HepG2 (cell line): ENCODE measurements around the gene RASA1. TPM values are rescaled to one million over a fixed set of nuclear protein-coding genes. Genes with fewer than 3 reads are reported as not detected.

ENCODE experiments used
- ATAC-seq: fragments of 200-7000 bp; cut with Tn5 transposase; 3 replicates; pipeline ENCODE4 v1.9.1; 2020; ENCODE audit warnings: mild to moderate bottlenecking, moderate library complexity
- BruUV-seq: library from RNA; stranded (reverse); fragments of 400-500 nt; replicated peaks from 2 replicates; lab custom pipeline; 2021; lab: Mats Ljungman, UMichigan
- CTCF ChIA-PET: fragments of 300-600 bp; formaldehyde crosslinking; extraction: SDS; loops from one replicate; lab custom pipeline; 2021; ENCODE audit warnings: low total read pairs, inconsistent platforms, low intra/inter-chr PET ratio; lab: Yijun Ruan, JAX
- POLR2A ChIA-PET: fragments of 350-600 bp; sonication (Branson Sonifier 250); formaldehyde crosslinking; loops from one replicate; lab custom pipeline; 2020; ENCODE audit warnings: antibody characterized with exemption, inconsistent platforms; lab: Yijun Ruan, JAX
- DNase-seq: peaks from one replicate; pipeline ENCODE4 v3.0.0-alpha.2; 2015; ENCODE audit warnings: low spot score
- FAIRE-seq: peaks from 3 replicates; lab custom pipeline; 2011; peaks lifted over from hg19 to GRCh38; lab: Jason Lieb, UNC
- H2AFZ ChIP-seq: one replicate; pipeline ENCODE4 v1.6.1; 2011; ENCODE audit warnings: low read length, inconsistent platforms
- H3K27ac ChIP-seq: fragments of 300-600 bp; 3 replicates; pipeline ENCODE4 v1.8.0; 2011; ENCODE audit warnings: mixed run types, mild to moderate bottlenecking, mixed read lengths, low read length, inconsistent platforms; ENCODE audit not compliant: insufficient read depth; ENCODE audit errors: extremely low read length
- H3K27me3 ChIP-seq, 2 experiments: fragments of 200-600 bp in 1 of 2; 2 replicates in 1 of 2; 3 replicates in 1 of 2; pipeline versions ENCODE4 v1.6.0 to v1.8.0; 2011; ENCODE audit warnings: low read length in 2 of 2, mild to moderate bottlenecking in 2 of 2, moderate library complexity in 2 of 2, inconsistent platforms in 1 of 2; ENCODE audit not compliant: insufficient read depth in 2 of 2, control insufficient read depth in 1 of 2
- H3K36me3 ChIP-seq, 2 experiments: fragments of 200-600 bp in 1 of 2; replicated peaks in 1 of 2; 2 replicates in 1 of 2; 3 replicates in 1 of 2; pipeline versions ENCODE4 v1.5.1 to v1.8.0; 2011; ENCODE audit warnings: low read length in 2 of 2, inconsistent platforms in 1 of 2; ENCODE audit not compliant: insufficient read depth in 2 of 2, control insufficient read depth in 1 of 2
- H3K4me1 ChIP-seq: 2 replicates; pipeline ENCODE4 v1.5.1; 2012; ENCODE audit warnings: low read length, inconsistent platforms; ENCODE audit not compliant: insufficient read depth
- H3K4me2 ChIP-seq: 2 replicates; pipeline ENCODE4 v1.6.0; 2011; ENCODE audit warnings: low read depth, low read length, inconsistent platforms
- H3K4me3 ChIP-seq, 3 experiments: fragments of 200-600 bp in 1 of 3; sonication (generic), shearing (Covaris generic) in 1 of 3; replicated peaks in 1 of 3; 2 replicates each; pipeline ENCODE4 v1.5.1; 2011 to 2016; ENCODE audit warnings: low read length in 3 of 3, inconsistent platforms in 2 of 3, low read depth in 2 of 3, mild to moderate bottlenecking in 2 of 3, control low read depth in 1 of 3, mixed read lengths in 1 of 3; ENCODE audit not compliant: insufficient read depth in 1 of 3
- H3K79me2 ChIP-seq: one replicate; pipeline ENCODE4 v1.6.1; 2011; ENCODE audit warnings: low read length, inconsistent platforms; ENCODE audit not compliant: insufficient read depth
- H3K9ac ChIP-seq: 2 replicates; pipeline ENCODE4 v1.6.0; 2011; ENCODE audit warnings: mild to moderate bottlenecking, low read depth, low read length, inconsistent platforms; ENCODE audit not compliant: insufficient read depth
- H3K9me3 ChIP-seq: 2 replicates; pipeline ENCODE4 v1.5.1; 2012; ENCODE audit warnings: mild to moderate bottlenecking, low read length
- H4K20me1 ChIP-seq: 2 replicates; pipeline ENCODE4 v1.6.0; 2011; ENCODE audit warnings: inconsistent platforms, mild to moderate bottlenecking, low read length, moderate library complexity; ENCODE audit not compliant: insufficient read depth
- CBX1 ChIP-seq: IDR thresholded peaks from one replicate; pipeline ENCODE4 v1.6.1; 2016; ENCODE audit warnings: antibody characterized with exemption, low read depth
- FIP1L1 ChIP-seq: fragments of 200-400 bp; formaldehyde crosslinking; IDR thresholded peaks from 2 replicates; pipeline ENCODE4 v1.6.1; 2018; ENCODE audit warnings: low read depth, mild to moderate bottlenecking, low read length, moderate library complexity, borderline replicate concordance; ENCODE audit not compliant: insufficient read depth
- MZF1 ChIP-seq: sonication (generic); formaldehyde crosslinking; IDR thresholded peaks from 2 replicates; pipeline ENCODE4 v1.8.1; 2023; ENCODE audit warnings: mild to moderate bottlenecking, missing genetic modification reagents, borderline replicate concordance
- WGBS: methylation state at CpG from one replicate; pipeline ENCODE4 v1.1.6; 2017; ENCODE audit warnings: low lambda C conversion rate; 5-methylcytosine and 5-hydroxymethylcytosine counted together
- in situ Hi-C: cut with HindIII; loops from 2 replicates; pipeline ENCODE4 v1.10.0; 2017; ENCODE audit warnings: low pct_unique_long_range_greater_than_20kb; ENCODE audit not compliant: extremely low pct_ligation_motif_present
- intact Hi-C: fragments of 100-400 bp; cut with micrococcal nuclease; formaldehyde crosslinking; loops from one replicate; pipeline ENCODE4 v1.10.0; 2022; ENCODE audit not compliant: unreplicated experiment
- polyA plus RNA-seq, 8 experiments: library from polyadenylated mRNA; depleted of rRNA in 3 of 8; stranded (reverse) in 7 of 8; unstranded in 1 of 8; fragments of >200 nt; fragmentation: Illumina TruSeq in 4 of 8; extraction: Trizol in 4 of 8; gene quantifications; 2 replicates each; pipeline versions ENCODE4 v1.2.1 to v1.2.3, GENCODE V29; 2011 to 2016; ENCODE audit warnings: low read depth in 4 of 8, missing spikeins in 1 of 8, mixed read lengths in 1 of 8; ENCODE audit not compliant: insufficient read depth in 1 of 8
- total RNA-seq, 5 experiments: library from RNA; depleted of rRNA; stranded (reverse); fragments of >200 nt; fragmentation: Illumina TruSeq; extraction: Trizol; gene quantifications; 2 replicates each; pipeline ENCODE4 v1.2.3, GENCODE V29; 2016; ENCODE audit warnings: low read depth in 1 of 5
- TF ChIP-seq, protein P1 (sequence below): sonication (generic); formaldehyde crosslinking; IDR thresholded peaks from 2 replicates; pipeline ENCODE4 v1.5.1; 2020; ENCODE audit warnings: mild to moderate bottlenecking, missing genetic modification reagents
- TF ChIP-seq, protein P2 (sequence below): sonication (generic); formaldehyde crosslinking; IDR thresholded peaks from 2 replicates; pipeline ENCODE4 v1.4.0; 2020; ENCODE audit warnings: low read depth, missing genetic modification reagents
- TF ChIP-seq, protein P3 (sequence below): sonication (generic); formaldehyde crosslinking; IDR thresholded peaks from 2 replicates; pipeline ENCODE4 v1.9.0; 2021; ENCODE audit warnings: missing genetic modification reagents, borderline replicate concordance

Gene RASA1
- total and polyA plus RNA-seq, 2 of the 13 experiments (the other 11 are each of a cell fraction or from before 2014, with no cell fraction given): 19.5 to 20.5 TPM

DNA sequence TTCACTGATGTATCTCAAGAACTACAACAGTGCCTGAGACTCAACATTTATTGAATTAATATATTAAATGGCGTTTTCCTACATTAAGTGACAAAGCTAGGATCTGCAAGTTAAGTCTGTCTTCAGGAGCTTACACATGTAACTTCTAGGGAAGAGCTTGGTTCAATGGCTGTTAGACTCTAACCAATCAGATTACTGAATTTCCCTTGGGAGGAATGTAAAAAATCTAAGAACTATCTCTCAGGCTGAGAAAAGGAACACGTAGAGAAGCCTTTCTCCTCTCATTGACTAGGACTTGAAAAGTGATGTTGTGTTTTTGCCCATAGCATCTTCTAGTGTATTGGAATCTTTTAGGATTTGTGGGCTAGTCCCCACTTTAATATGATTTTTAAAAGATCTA lies 91.4 kb downstream of the RASA1 start:
- BruUV-seq: no TSS peak
- in situ Hi-C loops: no loop called here
- CTCF ChIA-PET: no interaction called here
- Histone ChIP-seq H3K4me1 (no peaks in the 10 kb centered on the region), H3K9me3 (no peaks in the 10 kb centered on the region), H3K36me3 (peaks cover 0 to 13% of the 10 kb centered on the region in 2 experiments; a peak in 3 of 5 replicates), H3K9ac (no peak overlapping the region), H4K20me1 (no peaks in the 10 kb centered on the region), H3K27me3 (no peaks in the 10 kb centered on the region; a peak in 1 of 5 replicates), H2AFZ (no peak overlapping the region)
- no peak for TF ChIP-seq CBX1
- TF ChIP-seq, protein P1, sequence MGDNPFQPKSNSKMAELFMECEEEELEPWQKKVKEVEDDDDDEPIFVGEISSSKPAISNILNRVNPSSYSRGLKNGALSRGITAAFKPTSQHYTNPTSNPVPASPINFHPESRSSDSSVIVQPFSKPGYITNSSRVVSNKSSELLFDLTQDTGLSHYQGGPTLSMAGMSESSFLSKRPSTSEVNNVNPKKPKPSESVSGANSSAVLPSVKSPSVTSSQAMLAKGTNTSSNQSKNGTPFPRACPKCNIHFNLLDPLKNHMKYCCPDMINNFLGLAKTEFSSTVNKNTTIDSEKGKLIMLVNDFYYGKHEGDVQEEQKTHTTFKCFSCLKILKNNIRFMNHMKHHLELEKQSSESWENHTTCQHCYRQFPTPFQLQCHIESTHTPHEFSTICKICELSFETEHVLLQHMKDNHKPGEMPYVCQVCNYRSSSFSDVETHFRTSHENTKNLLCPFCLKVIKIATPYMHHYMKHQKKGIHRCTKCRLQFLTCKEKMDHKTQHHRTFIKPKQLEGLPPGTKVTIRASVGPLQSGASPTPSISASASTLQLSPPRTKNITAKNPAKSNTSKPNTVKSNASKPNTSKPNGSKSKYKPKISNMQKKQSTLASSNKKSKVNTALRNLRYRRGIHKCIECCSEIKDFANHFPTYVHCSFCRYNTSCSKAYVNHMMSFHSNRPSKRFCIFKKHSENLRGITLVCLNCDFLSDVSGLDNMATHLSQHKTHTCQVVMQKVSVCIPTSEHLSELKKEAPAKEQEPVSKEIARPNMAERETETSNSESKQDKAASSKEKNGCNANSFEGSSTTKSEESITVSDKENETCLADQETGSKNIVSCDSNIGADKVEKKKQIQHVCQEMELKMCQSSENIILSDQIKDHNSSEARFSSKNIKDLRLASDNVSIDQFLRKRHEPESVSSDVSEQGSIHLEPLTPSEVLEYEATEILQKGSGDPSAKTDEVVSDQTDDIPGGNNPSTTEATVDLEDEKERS (CRISPR knock-in tag): no peak
- TF ChIP-seq MZF1: no peak
- TF ChIP-seq, all 625 proteins: peak for 0
- 99% methylated on average over 2 of the region's 2 CpGs for WGBS
- Histone ChIP-seq H3K4me3 (no peak overlapping the region), H3K79me2 (no peaks in the 10 kb centered on the region), H3K27ac (no peak overlapping the region), H3K4me2 (no peak overlapping the region)
- POLR2A ChIA-PET: no interaction called here
- FAIRE-seq (no peak), DNase-seq (no peak), ATAC-seq (no peak)
- intact Hi-C loops: no loop called here

- in situ Hi-C loops: no loop called here
- 97% methylated on average over 11 of the region's 11 CpGs for WGBS
- H3K27ac ChIP-seq: no peak overlapping the region
- H3K27me3 ChIP-seq: no peaks in the 10 kb centered on the region
- DNase-seq: no peak
- intact Hi-C loops: no loop called here
- ATAC-seq: no peak
- peaks cover 2 to 13% of the 10 kb centered on the region in 2 experiments; a peak in 3 of 5 replicates for H3K36me3 ChIP-seq
- ChIA-PET CTCF (no interaction called here), POLR2A (no interaction called here)
- H4K20me1 ChIP-seq: no peaks in the 10 kb centered on the region
- no peak overlapping the region for H3K4me2 ChIP-seq
- no peak overlapping the region for H2AFZ ChIP-seq
- no peak for FAIRE-seq
- H3K4me3 ChIP-seq: no peak overlapping the region
- H3K79me2 ChIP-seq: no peaks in the 10 kb centered on the region
- no peaks in the 10 kb centered on the region for H3K4me1 ChIP-seq
- BruUV-seq: no TSS peak
- H3K9me3 ChIP-seq: no peaks in the 10 kb centered on the region
- no peak overlapping the region for H3K9ac ChIP-seq
- no peak for TF ChIP-seq FIP1L1
- TF ChIP-seq, protein P2, sequence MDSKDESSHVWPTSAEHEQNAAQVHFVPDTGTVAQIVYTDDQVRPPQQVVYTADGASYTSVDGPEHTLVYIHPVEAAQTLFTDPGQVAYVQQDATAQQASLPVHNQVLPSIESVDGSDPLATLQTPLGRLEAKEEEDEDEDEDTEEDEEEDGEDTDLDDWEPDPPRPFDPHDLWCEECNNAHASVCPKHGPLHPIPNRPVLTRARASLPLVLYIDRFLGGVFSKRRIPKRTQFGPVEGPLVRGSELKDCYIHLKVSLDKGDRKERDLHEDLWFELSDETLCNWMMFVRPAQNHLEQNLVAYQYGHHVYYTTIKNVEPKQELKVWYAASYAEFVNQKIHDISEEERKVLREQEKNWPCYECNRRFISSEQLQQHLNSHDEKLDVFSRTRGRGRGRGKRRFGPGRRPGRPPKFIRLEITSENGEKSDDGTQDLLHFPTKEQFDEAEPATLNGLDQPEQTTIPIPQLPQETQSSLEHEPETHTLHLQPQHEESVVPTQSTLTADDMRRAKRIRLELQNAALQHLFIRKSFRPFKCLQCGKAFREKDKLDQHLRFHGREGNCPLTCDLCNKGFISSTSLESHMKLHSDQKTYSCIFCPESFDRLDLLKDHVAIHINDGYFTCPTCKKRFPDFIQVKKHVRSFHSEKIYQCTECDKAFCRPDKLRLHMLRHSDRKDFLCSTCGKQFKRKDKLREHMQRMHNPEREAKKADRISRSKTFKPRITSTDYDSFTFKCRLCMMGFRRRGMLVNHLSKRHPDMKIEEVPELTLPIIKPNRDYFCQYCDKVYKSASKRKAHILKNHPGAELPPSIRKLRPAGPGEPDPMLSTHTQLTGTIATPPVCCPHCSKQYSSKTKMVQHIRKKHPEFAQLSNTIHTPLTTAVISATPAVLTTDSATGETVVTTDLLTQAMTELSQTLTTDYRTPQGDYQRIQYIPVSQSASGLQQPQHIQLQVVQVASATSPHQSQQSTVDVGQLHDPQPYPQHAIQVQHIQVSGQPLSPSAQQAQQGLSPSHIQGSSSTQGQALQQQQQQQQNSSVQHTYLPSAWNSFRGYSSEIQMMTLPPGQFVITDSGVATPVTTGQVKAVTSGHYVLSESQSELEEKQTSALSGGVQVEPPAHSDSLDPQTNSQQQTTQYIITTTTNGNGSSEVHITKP (CRISPR knock-in tag): no peak
- TF ChIP-seq, protein P3, sequence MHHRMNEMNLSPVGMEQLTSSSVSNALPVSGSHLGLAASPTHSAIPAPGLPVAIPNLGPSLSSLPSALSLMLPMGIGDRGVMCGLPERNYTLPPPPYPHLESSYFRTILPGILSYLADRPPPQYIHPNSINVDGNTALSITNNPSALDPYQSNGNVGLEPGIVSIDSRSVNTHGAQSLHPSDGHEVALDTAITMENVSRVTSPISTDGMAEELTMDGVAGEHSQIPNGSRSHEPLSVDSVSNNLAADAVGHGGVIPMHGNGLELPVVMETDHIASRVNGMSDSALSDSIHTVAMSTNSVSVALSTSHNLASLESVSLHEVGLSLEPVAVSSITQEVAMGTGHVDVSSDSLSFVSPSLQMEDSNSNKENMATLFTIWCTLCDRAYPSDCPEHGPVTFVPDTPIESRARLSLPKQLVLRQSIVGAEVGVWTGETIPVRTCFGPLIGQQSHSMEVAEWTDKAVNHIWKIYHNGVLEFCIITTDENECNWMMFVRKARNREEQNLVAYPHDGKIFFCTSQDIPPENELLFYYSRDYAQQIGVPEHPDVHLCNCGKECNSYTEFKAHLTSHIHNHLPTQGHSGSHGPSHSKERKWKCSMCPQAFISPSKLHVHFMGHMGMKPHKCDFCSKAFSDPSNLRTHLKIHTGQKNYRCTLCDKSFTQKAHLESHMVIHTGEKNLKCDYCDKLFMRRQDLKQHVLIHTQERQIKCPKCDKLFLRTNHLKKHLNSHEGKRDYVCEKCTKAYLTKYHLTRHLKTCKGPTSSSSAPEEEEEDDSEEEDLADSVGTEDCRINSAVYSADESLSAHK: no peak
These were observed 92.4 kb downstream of the RASA1 start for GRCh38 chr5:87360132-87360531.
